ENCODE measurements around the gene YARS1.

DNA sequence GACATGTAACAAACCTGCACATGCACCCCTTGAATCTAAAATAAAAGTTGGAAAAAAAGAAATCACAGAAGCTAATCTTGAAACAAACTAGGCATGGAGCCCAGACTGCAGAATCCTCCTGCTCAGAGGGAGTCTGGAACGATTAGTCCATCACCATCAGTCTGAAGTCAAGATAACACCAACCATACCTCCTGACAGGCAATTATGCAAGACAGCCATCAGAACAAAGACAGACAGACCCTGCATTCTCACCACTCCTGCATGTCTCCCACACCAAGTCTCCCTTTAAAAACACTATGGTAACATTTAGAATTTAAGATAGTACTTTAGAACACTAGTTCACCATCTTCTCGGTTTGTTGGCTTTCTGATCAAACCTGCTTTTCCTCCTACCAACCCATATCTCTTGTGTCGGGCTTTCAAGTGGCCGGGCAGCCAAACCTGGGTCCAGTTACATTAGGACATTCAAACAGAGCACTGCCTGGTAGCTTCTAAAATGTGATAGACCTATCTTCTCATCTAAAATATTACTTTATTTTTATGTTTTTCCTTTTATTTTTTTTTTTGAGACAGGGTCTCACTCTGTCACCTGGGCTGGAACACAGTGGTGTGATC, 10.1 kb downstream of the YARS1 start:
- TF ChIP-seq, protein P1, sequence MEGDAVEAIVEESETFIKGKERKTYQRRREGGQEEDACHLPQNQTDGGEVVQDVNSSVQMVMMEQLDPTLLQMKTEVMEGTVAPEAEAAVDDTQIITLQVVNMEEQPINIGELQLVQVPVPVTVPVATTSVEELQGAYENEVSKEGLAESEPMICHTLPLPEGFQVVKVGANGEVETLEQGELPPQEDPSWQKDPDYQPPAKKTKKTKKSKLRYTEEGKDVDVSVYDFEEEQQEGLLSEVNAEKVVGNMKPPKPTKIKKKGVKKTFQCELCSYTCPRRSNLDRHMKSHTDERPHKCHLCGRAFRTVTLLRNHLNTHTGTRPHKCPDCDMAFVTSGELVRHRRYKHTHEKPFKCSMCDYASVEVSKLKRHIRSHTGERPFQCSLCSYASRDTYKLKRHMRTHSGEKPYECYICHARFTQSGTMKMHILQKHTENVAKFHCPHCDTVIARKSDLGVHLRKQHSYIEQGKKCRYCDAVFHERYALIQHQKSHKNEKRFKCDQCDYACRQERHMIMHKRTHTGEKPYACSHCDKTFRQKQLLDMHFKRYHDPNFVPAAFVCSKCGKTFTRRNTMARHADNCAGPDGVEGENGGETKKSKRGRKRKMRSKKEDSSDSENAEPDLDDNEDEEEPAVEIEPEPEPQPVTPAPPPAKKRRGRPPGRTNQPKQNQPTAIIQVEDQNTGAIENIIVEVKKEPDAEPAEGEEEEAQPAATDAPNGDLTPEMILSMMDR (IDR thresholded peaks at IDR 0.05 in 4 of 5, conservative IDR thresholded peaks at IDR 0.05 in 1 of 5) = no peak
- TF ChIP-seq POLR2A (IDR thresholded peaks at IDR 0.05) = no peak
